Thoracic aorta (tissue), 2 donors: ENCODE results near the gene RUNX2. TPM values are rescaled to one million over a fixed set of nuclear protein-coding genes. Genes with fewer than 3 reads are reported as not detected.

Experiments used
- ATAC-seq: fragments of 150-250 bp; one replicate; pipeline ENCODE4 v1.8.0; 2017; ENCODE audit warnings: low read depth; ENCODE audit not compliant: insufficient number of reproducible peaks, low FRiP score
- DNase-seq: peaks from one replicate; pipeline ENCODE4 v3.0.0-alpha.2; 2020; ENCODE audit warnings: low spot score
- H3K27ac ChIP-seq, 2 donors: fragments of 200-600 bp; sonication (generic); 1 replicate in 1 of 2; 2 replicates in 1 of 2; pipeline ENCODE4 v1.5.1; 2016; ENCODE audit warnings: mild to moderate bottlenecking in 2 of 2, moderate library complexity in 2 of 2
- H3K27me3 ChIP-seq: fragments of 200-600 bp; sonication (generic); replicated peaks from 2 replicates; pipeline ENCODE4 v1.6.0; 2016; ENCODE audit warnings: mild to moderate bottlenecking; ENCODE audit not compliant: insufficient read depth
- H3K36me3 ChIP-seq: fragments of 200-600 bp; sonication (generic); one replicate; pipeline ENCODE4 v1.5.1; 2016
- H3K4me1 ChIP-seq, 2 donors: fragments of 200-600 bp; sonication (generic); 1 replicate in 1 of 2; 2 replicates in 1 of 2; pipeline versions ENCODE4 v1.5.1 to v1.6.0; 2016; ENCODE audit warnings: low read depth in 2 of 2, mild to moderate bottlenecking in 1 of 2; ENCODE audit not compliant: control insufficient read depth in 1 of 2
- H3K4me3 ChIP-seq: fragments of 200-600 bp; sonication (generic); 2 replicates; pipeline ENCODE4 v1.5.1; 2016; ENCODE audit warnings: mild to moderate bottlenecking
- H3K9me3 ChIP-seq: fragments of 200-600 bp; sonication (generic); 2 replicates; pipeline ENCODE4 v1.5.1; 2016
- CTCF ChIP-seq: fragments of 200-600 bp; sonication (generic); IDR thresholded peaks from one replicate; pipeline ENCODE4 v1.5.1; 2019; ENCODE audit warnings: antibody characterized with exemption
- total RNA-seq, 2 donors: library from RNA; depleted of rRNA; stranded (reverse); fragments of >200 nt; gene quantifications; one replicate each; pipeline versions ENCODE4 v1.1.0 to v1.2.3, GENCODE V29; 2016

RUNX2 gene
- total RNA-seq, 2 donors from 2014 or later = 3.2 to 7.9 TPM

- ATAC-seq (no peak), DNase-seq (no peak)
- H3K9me3 ChIP-seq = no peaks in the 10 kb centered on the region
- H3K27ac ChIP-seq = no peak overlapping the region
- peaks cover 0 to 10% of the 10 kb centered on the region in 2 donors for H3K4me1 ChIP-seq
- no peaks in the 10 kb centered on the region for H3K27me3 ChIP-seq
- TF ChIP-seq CTCF = no peak
- H3K36me3 ChIP-seq = no peaks in the 10 kb centered on the region
- H3K4me3 ChIP-seq = no peak overlapping the region
These were observed 234.0 kb downstream of the RUNX2 start for GRCh38 chr6:45562171-45562570.

GRCh38 chr6:45563041-45563440 lies 234.9 kb downstream of the RUNX2 start:
- no peak for TF ChIP-seq CTCF
- Histone ChIP-seq H3K36me3 (no peaks in the 10 kb centered on the region), H3K27ac (no peak overlapping the region), H3K9me3 (no peaks in the 10 kb centered on the region), H3K4me3 (peak overlapping the region; percentile 33), H3K27me3 (no peaks in the 10 kb centered on the region), H3K4me1 (peaks cover 0 to 10% of the 10 kb centered on the region in 2 donors)
- ATAC-seq (no peak), DNase-seq (no peak)

- no peak for TF ChIP-seq CTCF
- ATAC-seq (no peak), DNase-seq (no peak)
- Histone ChIP-seq H3K9me3 (no peaks in the 10 kb centered on the region), H3K4me3 (no peak overlapping the region), H3K36me3 (no peaks in the 10 kb centered on the region), H3K4me1 (peaks cover 0 to 10% of the 10 kb centered on the region in 2 donors), H3K27me3 (no peaks in the 10 kb centered on the region), H3K27ac (no peak overlapping the region)
These were observed 235.7 kb downstream of the RUNX2 start for GRCh38 chr6:45563844-45564243.

- no peaks in the 10 kb centered on the region for H3K27me3 ChIP-seq
- H3K4me1 ChIP-seq = peaks cover 0 to 10% of the 10 kb centered on the region in 2 donors
- H3K9me3 ChIP-seq = no peaks in the 10 kb centered on the region
- no peaks in the 10 kb centered on the region for H3K36me3 ChIP-seq
- DNase-seq (no peak), ATAC-seq (no peak)
- no peak overlapping the region for H3K27ac ChIP-seq
- TF ChIP-seq CTCF = no peak
- no peak overlapping the region for H3K4me3 ChIP-seq
These were observed 238.8 kb downstream of the RUNX2 start for GRCh38 chr6:45566882-45567281.

- DNase-seq (no peak), ATAC-seq (no peak)
- no peak overlapping the region for H3K4me3 ChIP-seq
- TF ChIP-seq CTCF = no peak
- H3K27ac ChIP-seq = no peak overlapping the region
- no peaks in the 10 kb centered on the region for H3K36me3 ChIP-seq
- peaks cover 0 to 10% of the 10 kb centered on the region in 2 donors for H3K4me1 ChIP-seq
- no peaks in the 10 kb centered on the region for H3K9me3 ChIP-seq
- no peaks in the 10 kb centered on the region for H3K27me3 ChIP-seq
These were observed 239.7 kb downstream of the RUNX2 start for GRCh38 chr6:45567879-45568278.
